Hypothalamus (tissue), 51 donors: ENCODE data around the gene RASGEF1B.

Source experiments
- DNase-seq, 51 donors: peaks; one replicate each; lab custom pipeline; 2025; lab: John Stamatoyannopoulos, UW

Gene RASGEF1B

DNA sequence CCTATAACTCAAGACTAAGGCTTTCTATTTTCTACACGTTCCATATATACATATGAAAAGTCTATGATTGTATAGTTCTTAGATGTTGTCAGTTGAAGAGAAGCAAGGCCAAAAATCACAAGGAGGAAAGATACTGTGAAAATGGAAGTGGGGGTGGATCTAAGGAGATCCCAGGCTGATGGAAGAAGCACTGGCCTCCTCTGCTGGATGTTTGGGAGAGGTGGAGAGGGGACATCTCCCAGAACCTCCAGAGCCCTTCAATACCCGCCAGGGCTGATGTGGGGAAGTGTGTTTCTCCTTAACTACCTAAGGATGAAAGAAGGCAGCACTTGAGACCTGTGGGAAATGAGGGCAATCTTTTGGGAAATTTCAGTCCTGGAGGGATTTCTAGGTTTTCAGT is 67.4 kb downstream of the RASGEF1B start:
- no peak for DNase-seq

- DNase-seq = no peak
Observed at GRCh38 chr4:81399306-81400086, 72.2 kb downstream of the RASGEF1B start.

- DNase-seq = no peak
Observed at GRCh38 chr4:81398379-81398778, 73.3 kb downstream of the RASGEF1B start.

GRCh38 chr4:81397635-81398034 is 74.1 kb downstream of the RASGEF1B start:
- no peak for DNase-seq

DNA sequence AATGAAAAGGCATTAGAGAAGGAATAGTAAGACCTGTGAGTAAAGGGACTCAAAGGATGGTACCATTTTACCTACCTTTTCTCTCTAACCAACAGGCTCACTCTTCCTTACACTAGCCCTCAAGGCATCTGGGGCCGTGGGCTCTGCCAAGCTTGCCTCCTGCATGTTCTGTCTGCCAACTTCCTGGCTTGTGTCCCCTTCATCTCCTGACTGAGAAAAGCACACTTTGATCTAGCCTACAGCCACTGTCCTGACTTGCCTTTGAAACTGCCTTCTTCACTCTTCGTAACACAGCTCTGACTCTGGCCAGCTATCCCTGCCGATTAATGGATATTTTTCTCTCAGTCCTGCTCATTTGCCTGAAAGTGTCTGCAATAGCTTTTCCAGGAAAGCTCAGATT is 76.5 kb downstream of the RASGEF1B start:
- no peak for DNase-seq

- no peak for DNase-seq
Observed at GRCh38 chr4:81392164-81392563, 79.5 kb downstream of the RASGEF1B start.

DNA sequence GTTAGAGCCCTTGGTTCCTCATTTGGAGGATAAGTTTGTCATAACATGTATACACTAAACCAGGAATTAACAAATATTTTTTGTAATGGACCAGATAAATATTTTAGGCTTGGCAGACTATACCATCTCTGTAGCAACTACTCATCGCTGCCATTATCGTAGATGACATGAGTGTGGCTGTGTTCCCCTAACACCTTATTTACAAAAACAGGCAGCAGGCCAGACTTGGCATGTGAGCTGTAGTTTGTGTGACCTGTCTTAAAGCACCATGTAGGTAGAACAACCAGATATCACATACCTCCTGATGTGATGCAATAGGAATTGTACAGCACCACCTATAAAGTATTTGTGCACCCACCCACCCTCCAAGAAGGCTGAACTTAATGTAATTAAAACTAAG is 82.0 kb downstream of the RASGEF1B start:
- no peak for DNase-seq

GRCh38 chr4:81380437-81380836 is 91.3 kb downstream of the RASGEF1B start:
- no peak for DNase-seq

DNA sequence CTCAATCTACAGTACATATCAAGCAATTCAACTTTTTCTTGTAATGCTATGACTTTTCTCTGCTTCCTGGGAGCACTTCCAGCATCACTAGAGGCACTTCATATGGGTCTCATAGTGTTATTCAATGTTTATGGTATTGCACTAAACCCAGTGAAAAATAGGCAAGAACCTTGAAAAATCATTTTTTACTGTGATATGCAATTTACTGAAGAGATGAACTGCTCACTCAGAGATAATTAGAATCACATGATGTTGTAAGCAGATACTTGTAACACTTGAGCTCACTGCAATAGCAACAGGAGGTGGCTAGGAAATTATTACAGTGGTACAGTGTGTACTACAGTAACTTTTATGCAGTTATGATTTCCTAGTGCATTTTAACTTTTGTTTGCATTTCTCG is 93.3 kb downstream of the RASGEF1B start:
- DNase-seq = no peak

DNA sequence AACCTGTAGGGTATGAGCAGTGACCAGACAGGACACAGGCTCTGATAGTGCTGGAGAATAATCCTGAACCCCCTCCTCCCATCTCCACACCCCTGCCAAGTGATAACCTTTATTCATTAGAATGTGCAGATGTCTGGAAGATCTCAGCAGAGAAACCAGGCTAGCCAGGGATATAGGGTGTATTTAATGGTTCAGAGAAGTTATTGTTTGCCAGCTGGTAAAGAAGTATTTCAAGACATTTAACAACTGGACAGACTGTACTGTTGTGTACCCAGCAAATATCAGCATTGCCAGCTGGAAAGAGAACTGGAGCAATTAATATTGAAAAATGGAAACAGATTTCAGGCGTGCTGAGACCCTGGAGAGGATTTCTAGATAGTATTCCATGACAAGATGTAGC is 94.5 kb downstream of the RASGEF1B start:
- DNase-seq = no peak

- no peak for DNase-seq
Observed at GRCh38 chr4:81376720-81377119, 95.0 kb downstream of the RASGEF1B start.
